Measurements from ENCODE around the gene CELF4.
"Not testable (repeated sequence)": the region's sequence is repeated elsewhere in the genome, so short reads cannot be mapped to it uniquely, and the experiment has no call there.

Gene CELF4

GRCh38 chr18:37388413-37388812 lies 177.2 kb downstream of the CELF4 start:
- no peak for DNase-seq

DNA sequence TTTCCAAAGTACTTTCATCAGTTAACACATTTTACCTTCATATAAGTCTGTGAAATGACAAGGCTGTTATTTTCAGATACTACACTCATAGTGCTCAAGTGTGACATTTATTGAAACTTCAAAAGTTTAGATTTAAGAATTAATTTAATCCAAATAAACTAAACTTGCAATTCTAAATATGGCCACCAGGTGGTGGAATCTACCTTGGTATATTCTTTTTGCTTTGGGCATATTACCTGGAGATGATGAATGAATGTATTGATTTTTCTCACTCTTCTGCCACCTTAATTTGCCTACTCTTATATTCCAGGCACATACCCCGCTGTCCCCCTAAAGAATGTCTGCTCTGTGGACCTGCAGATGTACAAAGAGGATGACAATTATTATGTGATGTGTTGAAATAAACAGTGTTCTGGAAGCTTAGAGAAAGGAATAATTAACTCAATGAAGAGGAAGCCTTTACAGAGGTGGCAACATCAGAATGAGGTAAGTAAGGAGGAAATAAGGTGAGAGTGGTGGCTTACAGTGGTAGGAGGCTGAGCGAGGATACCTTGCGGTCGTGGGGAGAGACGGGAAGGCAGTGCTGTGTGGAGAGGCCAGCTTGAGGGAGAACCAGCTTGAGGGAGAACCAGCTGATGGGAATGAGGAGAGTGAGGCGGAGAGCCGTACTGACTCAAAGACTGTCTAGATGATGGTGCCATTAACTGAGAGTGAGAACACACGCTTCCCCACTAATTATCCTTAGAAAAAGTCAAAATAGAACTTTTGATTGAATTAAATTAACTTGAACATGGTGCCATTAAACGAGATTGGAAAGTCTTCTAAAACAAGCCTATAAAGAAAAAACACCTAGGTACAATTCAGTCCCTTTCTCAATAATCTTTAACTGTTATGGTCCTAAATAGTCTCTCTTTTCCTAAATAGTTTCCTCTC lies 179.5 kb downstream of the CELF4 start:
- DNase-seq = peak; percentile 18

- DNase-seq = no peak
Measured at GRCh38 chr18:37383846-37384595, 181.6 kb downstream of the CELF4 start.

- no peak for DNase-seq
Measured at GRCh38 chr18:37383036-37383785, 182.4 kb downstream of the CELF4 start.

DNA sequence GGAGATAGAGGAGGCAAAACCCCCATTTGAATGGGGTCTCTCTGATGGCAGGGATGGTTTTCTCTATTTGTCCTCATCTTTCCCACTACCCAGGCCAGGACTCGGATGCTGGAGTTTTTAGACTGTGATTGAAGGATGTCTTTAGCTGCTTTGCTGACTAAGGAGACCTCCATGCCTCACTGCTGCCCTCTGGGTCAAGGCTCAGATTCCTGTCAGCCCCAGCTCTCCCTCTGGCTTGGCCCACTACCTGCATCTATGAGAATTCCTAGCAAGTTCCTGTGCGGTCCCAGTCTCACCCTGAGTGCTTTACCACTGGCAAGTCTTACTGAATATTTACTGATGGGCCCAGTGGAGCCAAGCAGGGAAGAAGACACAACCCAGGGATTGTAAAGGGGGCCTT lies 184.0 kb downstream of the CELF4 start:
- DNase-seq = no peak

DNA sequence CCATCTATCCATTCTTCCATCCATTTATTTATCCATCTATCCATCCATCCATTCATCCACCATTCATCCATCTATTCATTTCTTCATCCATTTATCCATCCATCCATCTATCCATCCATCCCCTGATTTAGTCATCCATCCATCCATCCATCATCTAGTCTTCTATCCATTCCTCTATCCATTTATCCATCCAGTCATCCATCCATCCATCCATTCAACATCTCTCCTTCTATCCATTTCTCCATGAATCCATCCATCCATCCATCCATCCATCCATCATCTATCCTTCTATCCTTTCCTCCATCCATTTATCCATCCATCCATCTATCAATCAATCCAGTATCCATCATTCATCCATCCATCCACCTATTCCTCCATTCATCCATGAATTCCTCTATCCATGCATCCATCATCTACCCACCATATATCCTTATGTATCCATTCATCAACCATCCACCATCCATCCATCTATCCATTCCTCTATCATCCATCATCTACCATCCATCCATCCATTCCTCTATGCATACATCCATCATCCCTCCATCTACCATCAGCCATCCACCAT lies 185.0 kb downstream of the CELF4 start:
- DNase-seq = no peak

DNA sequence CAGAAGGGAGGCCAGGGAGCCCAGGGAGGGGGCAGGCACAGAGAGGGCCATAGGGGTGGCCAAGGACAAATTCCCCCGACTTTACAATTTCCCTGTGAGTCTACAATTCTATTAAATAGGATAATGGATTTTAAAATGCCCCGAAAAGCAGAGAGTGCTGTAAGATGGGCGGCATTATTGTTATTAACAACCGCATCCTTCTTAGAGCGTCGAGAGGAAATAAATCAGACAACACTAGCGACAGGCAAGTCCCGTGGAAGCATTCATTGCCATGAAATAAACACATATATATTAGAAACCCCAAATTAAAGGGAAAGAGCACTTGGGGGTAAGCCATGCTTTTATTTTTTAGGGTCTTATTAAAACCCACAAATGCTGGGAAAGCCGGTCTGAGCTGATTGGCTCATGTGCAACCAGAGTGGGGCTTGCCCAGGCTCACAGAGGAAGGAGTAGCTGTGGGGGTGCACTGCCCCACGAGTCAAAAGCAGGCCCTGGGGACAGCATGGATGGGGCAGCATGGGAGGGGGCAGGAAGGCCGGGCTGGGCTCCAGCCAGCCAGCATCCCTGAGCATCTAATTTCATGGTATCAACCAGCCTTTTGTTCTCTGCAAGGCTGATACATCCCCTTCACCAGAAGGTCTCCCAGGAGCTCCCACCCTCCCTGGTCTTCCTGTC lies 187.1 kb downstream of the CELF4 start:
- DNase-seq = no peak

DNA sequence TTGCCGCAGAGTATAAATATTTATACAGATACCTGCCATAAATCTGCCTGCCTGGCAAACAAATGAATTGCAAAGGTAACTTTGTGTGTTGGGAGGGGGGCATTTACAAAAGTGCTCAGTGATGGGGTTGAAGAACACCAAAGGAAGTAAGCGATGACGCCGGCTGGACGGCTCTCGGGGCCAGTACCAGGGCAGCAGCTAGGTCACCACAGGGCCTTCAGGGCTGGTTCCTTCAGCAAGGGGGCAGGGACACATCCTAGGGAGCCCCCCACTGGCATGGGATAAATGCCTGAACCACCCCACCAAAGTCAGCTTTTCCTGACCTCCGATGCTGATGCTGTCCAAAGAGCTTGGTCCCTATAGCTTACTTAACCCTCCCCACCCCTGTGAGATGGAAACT lies 190.4 kb downstream of the CELF4 start:
- DNase-seq = no peak

- DNase-seq = no peak
Measured at GRCh38 chr18:37368110-37368954, 197.3 kb downstream of the CELF4 start.

DNA sequence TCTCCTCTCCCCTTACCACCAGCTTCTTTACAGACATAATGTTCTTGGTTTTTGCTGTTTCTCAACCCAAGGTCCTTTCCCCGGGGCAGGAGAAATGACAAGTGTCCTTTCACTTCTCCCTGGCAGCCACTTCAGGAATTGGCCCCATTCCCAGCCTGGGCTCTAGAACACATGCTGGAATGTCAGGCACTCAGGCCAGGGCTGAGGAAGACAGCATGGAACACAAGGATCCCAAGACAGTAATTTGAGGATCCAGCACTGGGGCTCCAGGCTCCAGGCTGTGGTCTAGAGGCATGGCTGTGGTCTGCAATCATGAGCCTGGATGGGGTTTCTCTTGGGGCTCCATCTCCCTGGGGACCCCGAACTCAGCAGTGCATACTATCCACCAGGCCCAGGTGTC lies 201.4 kb downstream of the CELF4 start:
- DNase-seq = no peak

DNA sequence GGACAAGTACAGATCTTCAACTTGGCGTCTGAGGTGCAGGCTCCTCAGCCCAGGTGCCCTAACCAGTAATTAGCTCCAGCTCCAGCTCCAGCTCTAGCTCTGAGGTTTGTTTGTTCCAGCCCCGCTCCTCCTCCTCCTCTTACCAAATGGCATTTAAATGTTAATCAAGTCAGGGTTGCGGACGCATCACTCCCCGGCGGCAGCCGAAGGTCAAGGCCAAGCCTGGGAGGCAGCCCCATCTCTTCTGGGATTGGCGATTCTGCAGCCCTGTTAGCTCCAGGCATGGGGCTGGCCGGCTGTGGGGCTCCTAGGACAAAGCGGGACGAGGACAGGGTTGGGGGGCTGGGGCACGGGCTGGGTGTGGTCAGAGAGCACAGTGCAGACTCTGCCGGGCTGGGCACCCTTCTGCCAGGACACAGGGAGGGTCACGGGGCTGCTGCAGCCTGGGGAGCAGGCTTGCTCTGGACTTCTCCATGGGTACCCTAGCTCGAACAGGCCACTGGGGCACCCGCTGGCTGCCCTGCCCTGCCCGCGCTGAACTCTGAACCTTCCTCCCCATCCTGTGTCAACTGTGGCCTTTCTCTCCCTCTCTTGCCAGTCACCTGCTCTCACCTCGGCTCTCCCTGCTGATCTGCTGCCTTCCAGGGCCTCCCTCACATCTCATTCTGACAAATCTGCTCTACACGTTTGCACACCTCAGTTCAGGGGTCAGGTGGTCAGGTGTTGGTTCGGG lies 203.3 kb downstream of the CELF4 start:
- no peak for DNase-seq

GRCh38 chr18:37361335-37362157 lies 204.1 kb downstream of the CELF4 start:
- no peak for DNase-seq

GRCh38 chr18:37358061-37358460 lies 207.5 kb downstream of the CELF4 start:
- not testable (repeated sequence) for DNase-seq

DNA sequence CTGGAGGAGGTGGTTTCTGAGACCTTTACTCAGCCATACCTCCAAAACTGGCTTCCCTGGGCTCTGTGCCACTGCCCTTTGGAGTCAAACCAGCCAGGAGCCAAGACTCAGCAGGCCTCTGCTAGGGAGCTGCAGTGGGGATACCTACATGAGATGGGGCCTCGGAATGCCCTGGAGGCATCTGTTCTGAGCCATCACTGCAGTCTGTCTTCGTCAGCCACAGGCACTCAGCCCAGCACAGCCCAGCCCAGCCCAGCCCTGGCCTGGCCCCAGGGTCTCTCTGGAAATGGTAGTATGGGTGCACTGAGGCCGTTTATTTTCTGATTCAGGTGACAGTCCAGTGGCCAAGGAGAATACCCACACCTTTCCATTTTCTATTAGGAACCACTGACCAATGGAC lies 209.8 kb downstream of the CELF4 start:
- DNase-seq = no peak

GRCh38 chr18:37351110-37351509 lies 214.5 kb downstream of the CELF4 start:
- DNase-seq = no peak

DNA sequence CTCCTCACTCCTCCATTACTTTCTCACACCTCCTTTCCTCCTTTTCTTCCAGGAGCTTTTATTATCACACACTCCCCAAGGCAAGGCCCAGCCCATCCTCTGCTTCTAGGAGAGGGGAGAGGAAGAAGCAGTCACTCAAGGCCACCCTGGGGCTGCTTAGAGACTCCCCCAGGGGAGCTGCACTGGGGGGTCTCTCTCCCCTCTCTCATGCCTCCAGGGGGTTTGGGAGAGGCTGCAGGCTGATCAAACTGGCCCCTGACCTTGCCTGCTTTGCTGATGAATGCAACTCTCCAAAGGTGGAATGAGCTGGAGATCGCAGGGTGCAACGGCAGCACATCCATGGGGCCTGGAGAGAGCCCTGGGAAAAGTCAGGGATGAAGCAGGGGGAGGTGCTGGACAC lies 216.9 kb downstream of the CELF4 start:
- DNase-seq = no peak

- DNase-seq = no peak
Measured at GRCh38 chr18:37346048-37346447, 219.6 kb downstream of the CELF4 start.

DNA sequence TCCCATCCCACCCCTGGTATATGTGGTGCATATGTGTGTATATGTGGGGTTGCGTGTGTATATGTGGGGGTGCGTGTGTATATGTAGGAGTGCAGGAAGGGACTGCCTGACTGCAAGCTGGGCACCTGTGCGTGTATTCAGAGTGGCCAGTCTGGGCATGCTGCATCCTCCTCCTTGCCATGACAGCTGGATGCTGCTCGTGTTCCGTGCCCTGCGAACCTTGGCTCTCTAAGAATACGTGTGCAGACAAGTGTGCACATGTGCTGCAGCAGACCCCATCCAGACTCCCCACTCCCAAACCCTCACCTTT lies 222.1 kb downstream of the CELF4 start:
- DNase-seq = no peak

GRCh38 chr18:37341473-37342086 lies 224.0 kb downstream of the CELF4 start:
- no peak for DNase-seq
